Gastrocnemius medialis (tissue), 4 donors: ENCODE results near the gene RHOV. TPM values are rescaled to one million over a fixed set of nuclear protein-coding genes. Genes with fewer than 3 reads are reported as not detected.
A peak's percentile ranks its signal among the peaks of the same experiment; 100 is the strongest.

Experiments
- ATAC-seq, 2 donors: fragments of 150-250 bp; one replicate each; pipeline ENCODE4 v1.9.1; 2016
- DNase-seq, 2 donors: peaks; one replicate each; pipeline ENCODE4 v3.0.0-alpha.2; 2019
- H3K27ac ChIP-seq, 4 donors: fragments of 200-600 bp; sonication (generic); 1 replicate in 1 of 4; 2 replicates in 3 of 4; pipeline ENCODE4 v1.5.1; 2016 to 2018; ENCODE audit warnings: mild to moderate bottlenecking in 2 of 4, moderate library complexity in 1 of 4
- H3K27me3 ChIP-seq, 3 donors: fragments of 200-600 bp; sonication (generic) in 2 of 3; 1 replicate in 1 of 3; 2 replicates in 2 of 3; pipeline versions ENCODE4 v1.5.1 to v1.6.0; 2016 to 2019; ENCODE audit warnings: mild to moderate bottlenecking in 1 of 3, moderate library complexity in 1 of 3
- H3K36me3 ChIP-seq, 2 donors: fragments of 200-600 bp; sonication (generic) in 1 of 2; one replicate each; pipeline ENCODE4 v1.5.1; 2017 to 2018
- H3K4me1 ChIP-seq, 2 donors: fragments of 200-600 bp; sonication (generic) in 1 of 2; one replicate each; pipeline ENCODE4 v1.5.1; 2016 to 2017; ENCODE audit warnings: mild to moderate bottlenecking in 2 of 2
- H3K4me3 ChIP-seq, 4 donors: fragments of 200-600 bp; sonication (generic) in 3 of 4; 1 replicate in 1 of 4; 2 replicates in 3 of 4; pipeline ENCODE4 v1.5.1; 2016 to 2019; ENCODE audit warnings: mild to moderate bottlenecking in 2 of 4
- H3K9me3 ChIP-seq, 3 donors: fragments of 200-600 bp; sonication (generic) in 2 of 3; 1 replicate in 1 of 3; 2 replicates in 2 of 3; pipeline ENCODE4 v1.5.1; 2016 to 2019
- CTCF ChIP-seq, 5 experiments: fragments of 450-650 bp in 3 of 5; fragments of 200-600 bp in 2 of 5; sonication (generic) in 2 of 5; IDR thresholded peaks in 4 of 5; conservative IDR thresholded peaks in 1 of 5; 1 replicate in 4 of 5; 2 replicates in 1 of 5; pipeline ENCODE4 v1.5.1; 2016 to 2019; ENCODE audit warnings: antibody characterized with exemption in 5 of 5, mild to moderate bottlenecking in 3 of 5, moderate library complexity in 3 of 5
- POLR2A ChIP-seq, 2 donors: fragments of 450-650 bp; IDR thresholded peaks; one replicate each; pipeline ENCODE4 v1.6.1; 2017; ENCODE audit warnings: antibody characterized with exemption in 2 of 2, mild to moderate bottlenecking in 2 of 2, moderate library complexity in 2 of 2
- in situ Hi-C, 4 donors: fragments of 200-750 bp; cut with MboI; loops; one replicate each; pipeline versions ENCODE4 v1.15.0 to v1.8.0; 2017; ENCODE audit warnings: low sequenced_read_pairs in 4 of 4
- intact Hi-C: fragments of 100-400 bp; cut with DNase I; formaldehyde crosslinking; loops from one replicate; pipeline ENCODE4 v1.15.1; 2023; ENCODE audit warnings: low total_unique reads
- total RNA-seq, 4 donors: library from RNA; depleted of rRNA; stranded (reverse); fragments of >200 nt; gene quantifications; one replicate each; pipeline versions ENCODE4 v1.1.0 to v1.2.3, GENCODE V29; 2016

RHOV gene
- total RNA-seq, 4 donors from 2014 or later: not detected

GRCh38 chr15:40893733-40894680 lies 20.0 kb upstream of the RHOV start, which contains the start of gene VPS18:
Gene VPS18 (plus strand): TSS chr15:40894450. CDS start chr15:40894769, 319 bp downstream.
- H3K36me3 ChIP-seq: peaks cover 0 to 19% of the 10 kb centered on the region in 2 donors
- TF ChIP-seq POLR2A (IDR thresholded peaks at IDR 0.05) (peak; percentile 90 to 92), CTCF (IDR thresholded peaks at IDR 0.05 in 4 of 5, conservative IDR thresholded peaks at IDR 0.05 in 1 of 5) (peak; percentile 97 to 99 (median 99))
- intact Hi-C loops: loop anchor here (1.0 to 10.0 kb wide), 8 partner anchors 37 to 372 kb away; partner anchors contain the start of genes DNAJC17, INO80, KNL1 and RMDN3
- DNase-seq (peak; percentile 97 to 98), ATAC-seq (peak; percentile 88 to 95)
- no peaks in the 10 kb centered on the region for H3K27me3 ChIP-seq
- peaks cover 13 to 17% of the 10 kb centered on the region in 2 donors for H3K4me1 ChIP-seq
- in situ Hi-C loops: loop anchor here in 2 of 4 donors (5.0 to 25.0 kb wide), 5 partner anchors 37 to 382 kb away; partner anchors contain the start of genes KNL1 (in 2 of the 2) and RAD51 (in 1 of the 2)
- H3K27ac ChIP-seq: peak within 1 kb of the TSS; percentile 91 to 98 (median 98)
- H3K4me3 ChIP-seq: peak within 1 kb of the TSS; percentile 85 to 94 (median 92)
- H3K9me3 ChIP-seq: no peaks in the 10 kb centered on the region

GRCh38 chr15:40893019-40893670 lies 19.1 kb upstream of the RHOV start:
- TF ChIP-seq CTCF (IDR thresholded peaks at IDR 0.05 in 4 of 5, conservative IDR thresholded peaks at IDR 0.05 in 1 of 5) (no peak), POLR2A (IDR thresholded peaks at IDR 0.05) (no peak)
- Histone ChIP-seq H3K27me3 (no peaks in the 10 kb centered on the region), H3K4me1 (peaks cover 13 to 17% of the 10 kb centered on the region in 2 donors), H3K4me3 (peak overlapping the region in 3 of 4 donors; percentile 91 to 94 (median 93)), H3K27ac (peak overlapping the region; percentile 89 to 98 (median 98)), H3K9me3 (no peaks in the 10 kb centered on the region), H3K36me3 (peaks cover 0 to 12% of the 10 kb centered on the region in 2 donors)
- intact Hi-C loops: loop anchor here (5.0 to 10.0 kb wide), 4 partner anchors 88 to 371 kb away; partner anchors contain the start of genes DNAJC17, KNL1 and ZFYVE19
- DNase-seq (no peak), ATAC-seq (no peak)
- in situ Hi-C loops: loop anchor here in 2 of 4 donors (5.0 to 25.0 kb wide), 5 partner anchors 36 to 381 kb away; partner anchors contain the start of genes KNL1 (in 2 of the 2) and RAD51 (in 1 of the 2)

- in situ Hi-C loops: loop anchor here in 2 of 4 donors (5.0 to 25.0 kb wide), 5 partner anchors 35 to 380 kb away; partner anchors contain the start of genes KNL1 (in 2 of the 2) and RAD51 (in 1 of the 2)
- Histone ChIP-seq H3K27ac (no peak overlapping the region), H3K9me3 (no peaks in the 10 kb centered on the region), H3K36me3 (peaks cover 0 to 7% of the 10 kb centered on the region in 2 donors), H3K4me3 (no peak overlapping the region), H3K27me3 (no peaks in the 10 kb centered on the region), H3K4me1 (peaks cover 13 to 17% of the 10 kb centered on the region in 2 donors)
- TF ChIP-seq CTCF (IDR thresholded peaks at IDR 0.05 in 4 of 5, conservative IDR thresholded peaks at IDR 0.05 in 1 of 5): no peak
- no peak for TF ChIP-seq POLR2A (IDR thresholded peaks at IDR 0.05)
- intact Hi-C loops: loop anchor here (5.0 to 10.0 kb wide), 4 partner anchors 88 to 370 kb away; partner anchors contain the start of genes DNAJC17, KNL1 and ZFYVE19
- ATAC-seq: no peak
- no peak for DNase-seq
Observed at GRCh38 chr15:40892447-40893012, 18.5 kb upstream of the RHOV start.
